Brain microvascular endothelial cell (primary cell): ENCODE results near the gene MYOG.

Experiments
- DNase-seq: peaks from one replicate; pipeline ENCODE4 v3.0.0-alpha.2; 2020
- H3K27ac ChIP-seq: fragments of 250-450 bp; sonication (Bioruptor Pico); 2 replicates; pipeline ENCODE4 v1.5.1; 2020; ENCODE audit warnings: mild to moderate bottlenecking, moderate library complexity
- H3K27me3 ChIP-seq: fragments of 250-450 bp; sonication (Bioruptor Pico); replicated peaks from 2 replicates; pipeline ENCODE4 v1.5.1; 2020; ENCODE audit warnings: mild to moderate bottlenecking
- H3K36me3 ChIP-seq: fragments of 250-450 bp; sonication (Bioruptor Pico); replicated peaks from 2 replicates; pipeline ENCODE4 v1.5.1; 2020; ENCODE audit warnings: mild to moderate bottlenecking
- H3K4me3 ChIP-seq: 2 replicates; pipeline ENCODE4 v1.5.1; 2011; ENCODE audit warnings: low read depth, mild to moderate bottlenecking, control low read depth, low read length, moderate library complexity
- CTCF ChIP-seq: IDR thresholded peaks from 2 replicates; pipeline ENCODE4 v1.5.1; 2011; ENCODE audit warnings: low read depth, mild to moderate bottlenecking, moderate library complexity, low read length, control low read depth, inconsistent platforms; ENCODE audit errors: missing control alignments
- in situ Hi-C: cut with HindIII; loops from 2 replicates; pipeline ENCODE4 v1.10.0; 2017; ENCODE audit warnings: low sequenced_read_pairs, low pct_ligation_motif_present

The MYOG gene

GRCh38 chr1:203089651-203090045 is 3.8 kb upstream of the MYOG start:
- no peak overlapping the region for H3K27ac ChIP-seq
- no peaks in the 10 kb centered on the region for H3K27me3 ChIP-seq
- no peak overlapping the region for H3K4me3 ChIP-seq
- in situ Hi-C loops, result no loop called here
- no peak for DNase-seq
- H3K36me3 ChIP-seq, result no peaks in the 10 kb centered on the region
- no peak for TF ChIP-seq CTCF

- H3K27ac ChIP-seq, result no peak overlapping the region
- H3K27me3 ChIP-seq, result no peaks in the 10 kb centered on the region
- no peak for TF ChIP-seq CTCF
- H3K4me3 ChIP-seq, result no peak overlapping the region
- in situ Hi-C loops, result no loop called here
- DNase-seq, result no peak
- no peaks in the 10 kb centered on the region for H3K36me3 ChIP-seq
Observed at GRCh38 chr1:203089001-203089650, 3.3 kb upstream of the MYOG start.

GRCh38 chr1:203088441-203088840 is 2.6 kb upstream of the MYOG start:
- no peaks in the 10 kb centered on the region for H3K36me3 ChIP-seq
- H3K27ac ChIP-seq, result no peak overlapping the region
- no peak for TF ChIP-seq CTCF
- in situ Hi-C loops, result no loop called here
- H3K4me3 ChIP-seq, result no peak overlapping the region
- no peak for DNase-seq
- no peaks in the 10 kb centered on the region for H3K27me3 ChIP-seq

GRCh38 chr1:203086992-203087763 is 1.4 kb upstream of the MYOG start:
- Histone ChIP-seq H3K4me3 (no peak overlapping the region), H3K27me3 (no peaks in the 10 kb centered on the region)
- TF ChIP-seq CTCF, result no peak

GRCh38 chr1:203084588-203085527 is 954 bp downstream of the MYOG start:
- Histone ChIP-seq H3K27ac (no peak overlapping the region), H3K36me3 (no peaks in the 10 kb centered on the region), H3K4me3 (no peak overlapping the region), H3K27me3 (peaks cover 11% of the 10 kb centered on the region)
- TF ChIP-seq CTCF, result peak; percentile 61
- in situ Hi-C loops, result no loop called here
- no peak for DNase-seq

More at GRCh38 chr1:203086992-203087763, 1.4 kb upstream of the MYOG start:
- in situ Hi-C loops, result no loop called here
- Histone ChIP-seq H3K36me3 (no peaks in the 10 kb centered on the region), H3K27ac (no peak overlapping the region)
- no peak for DNase-seq
